Kidney (tissue), 14 donors: ENCODE measurements around the gene ME3. TPM values are rescaled to one million over a fixed set of nuclear protein-coding genes. Genes with fewer than 3 reads are reported as not detected.

Experiments
- DNase-seq, 5 donors: peaks; one replicate each; pipeline ENCODE4 v3.0.0-alpha.2; 2013 to 2020
- FAIRE-seq: peaks from 2 replicates; lab custom pipeline; 2012; peaks lifted over from hg19 to GRCh38; lab: Jason Lieb, UNC
- H3K27ac ChIP-seq, 2 donors: one replicate each; pipeline ENCODE4 v1.7.0; 2013; ENCODE audit warnings: low read depth in 2 of 2, low read length in 2 of 2, inconsistent platforms in 1 of 2
- H3K27me3 ChIP-seq: one replicate; pipeline ENCODE4 v1.7.1; 2013; ENCODE audit warnings: low read length, inconsistent platforms; ENCODE audit not compliant: control insufficient read depth, insufficient read depth
- H3K36me3 ChIP-seq, 3 donors: one replicate each; pipeline versions ENCODE4 v1.7.0 to v1.7.1; 2013; ENCODE audit warnings: low read length in 3 of 3, control low read depth in 1 of 3, inconsistent platforms in 1 of 3; ENCODE audit not compliant: insufficient read depth in 3 of 3, control insufficient read depth in 2 of 3
- H3K4me1 ChIP-seq, 3 donors: one replicate each; pipeline versions ENCODE4 v1.7.0 to v1.7.1; 2013; ENCODE audit warnings: low read length in 3 of 3, inconsistent platforms in 1 of 3, low read depth in 1 of 3; ENCODE audit not compliant: control insufficient read depth in 2 of 3, insufficient read depth in 2 of 3
- H3K4me3 ChIP-seq, 3 donors: one replicate each; pipeline versions ENCODE4 v1.7.0 to v1.8.1; 2013; ENCODE audit warnings: low read length in 3 of 3, control low read depth in 1 of 3, inconsistent platforms in 1 of 3
- H3K9ac ChIP-seq, 3 donors: one replicate each; pipeline versions ENCODE4 v1.7.0 to v1.7.1; 2013; ENCODE audit warnings: low read length in 3 of 3, control low read depth in 1 of 3, inconsistent platforms in 1 of 3
- H3K9me3 ChIP-seq, 3 donors: one replicate each; pipeline versions ENCODE4 v1.7.0 to v1.7.1; 2013; ENCODE audit warnings: low read length in 3 of 3, control low read depth in 1 of 3, inconsistent platforms in 1 of 3; ENCODE audit not compliant: control insufficient read depth in 2 of 3, insufficient read depth in 1 of 3
- intact Hi-C: fragments of 100-400 bp; cut with DNase I; formaldehyde crosslinking; loops from one replicate; pipeline ENCODE4 v1.11.1; 2022
- polyA plus RNA-seq: library from polyadenylated mRNA; stranded (reverse); fragments of 350-450 nt; fragmentation: Illumina TruSeq; extraction: RNeasy Lipid Tissue Mini Kit (QIAGEN cat#74804); gene quantifications from one replicate; pipeline ENCODE4 v1.2.3, GENCODE V29; 2014; ENCODE audit warnings: low read depth, low replicate concordance; ENCODE audit not compliant: insufficient read depth
- total RNA-seq: library from RNA; stranded (reverse); fragmentation: NEBNext Ultra II Directional; extraction: Animal tissue kit (Norgen Biotek cat#: 25700); gene quantifications from one replicate; pipeline ENCODE4 v1.2.1, GENCODE V29; 2021
- TF ChIP-seq, protein P1 (sequence below): IDR thresholded peaks from 3 replicates; pipeline ENCODE4 v1.5.1; 2012; ENCODE audit warnings: mild to moderate bottlenecking, moderate library complexity, borderline replicate concordance; ENCODE audit not compliant: insufficient read depth; ENCODE audit errors: extremely low read depth
- donor health status: control.
- donor health status: control.
- donor health status: control.
- donor health status: control.
- donor health status: control.
- donor health status: DM: yes; HTN: yes; CAD: no.
- donor health status: Normal renal cell carcinoma (clear cell type).

ME3 gene
- total and polyA plus RNA-seq, 2 donors from 2014 or later, result 13.2 to 32.2 TPM

DNA sequence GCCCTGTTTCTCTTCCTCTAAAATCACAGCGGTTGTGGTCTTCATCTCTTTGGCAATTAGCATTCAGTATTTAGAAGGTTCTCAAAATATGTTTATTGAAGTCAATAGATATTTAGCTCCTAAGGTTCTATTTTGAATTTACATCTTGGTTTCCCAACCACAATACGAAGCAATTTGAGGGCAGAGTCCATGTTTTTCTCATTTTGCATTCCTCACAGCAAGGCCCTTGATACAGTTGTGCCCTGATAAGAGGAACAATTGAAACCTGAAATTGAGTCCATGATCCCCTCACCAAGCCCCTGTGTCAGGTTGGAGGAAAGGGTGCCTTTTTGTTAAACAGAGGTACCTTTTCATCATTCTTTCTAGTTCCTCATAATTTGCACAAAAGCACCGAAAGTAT lies 166.2 kb downstream of the ME3 start:
- Histone ChIP-seq H3K27me3 (no peaks in the 10 kb centered on the region), H3K36me3 (no peaks in the 10 kb centered on the region), H3K4me3 (no peak overlapping the region), H3K9ac (no peak overlapping the region), H3K27ac (no peak overlapping the region), H3K4me1 (no peaks in the 10 kb centered on the region), H3K9me3 (no peaks in the 10 kb centered on the region)
- TF ChIP-seq, protein P1, sequence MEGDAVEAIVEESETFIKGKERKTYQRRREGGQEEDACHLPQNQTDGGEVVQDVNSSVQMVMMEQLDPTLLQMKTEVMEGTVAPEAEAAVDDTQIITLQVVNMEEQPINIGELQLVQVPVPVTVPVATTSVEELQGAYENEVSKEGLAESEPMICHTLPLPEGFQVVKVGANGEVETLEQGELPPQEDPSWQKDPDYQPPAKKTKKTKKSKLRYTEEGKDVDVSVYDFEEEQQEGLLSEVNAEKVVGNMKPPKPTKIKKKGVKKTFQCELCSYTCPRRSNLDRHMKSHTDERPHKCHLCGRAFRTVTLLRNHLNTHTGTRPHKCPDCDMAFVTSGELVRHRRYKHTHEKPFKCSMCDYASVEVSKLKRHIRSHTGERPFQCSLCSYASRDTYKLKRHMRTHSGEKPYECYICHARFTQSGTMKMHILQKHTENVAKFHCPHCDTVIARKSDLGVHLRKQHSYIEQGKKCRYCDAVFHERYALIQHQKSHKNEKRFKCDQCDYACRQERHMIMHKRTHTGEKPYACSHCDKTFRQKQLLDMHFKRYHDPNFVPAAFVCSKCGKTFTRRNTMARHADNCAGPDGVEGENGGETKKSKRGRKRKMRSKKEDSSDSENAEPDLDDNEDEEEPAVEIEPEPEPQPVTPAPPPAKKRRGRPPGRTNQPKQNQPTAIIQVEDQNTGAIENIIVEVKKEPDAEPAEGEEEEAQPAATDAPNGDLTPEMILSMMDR, result no peak
- intact Hi-C loops, result no loop called here
- FAIRE-seq, result no peak
- DNase-seq, result no peak

DNA sequence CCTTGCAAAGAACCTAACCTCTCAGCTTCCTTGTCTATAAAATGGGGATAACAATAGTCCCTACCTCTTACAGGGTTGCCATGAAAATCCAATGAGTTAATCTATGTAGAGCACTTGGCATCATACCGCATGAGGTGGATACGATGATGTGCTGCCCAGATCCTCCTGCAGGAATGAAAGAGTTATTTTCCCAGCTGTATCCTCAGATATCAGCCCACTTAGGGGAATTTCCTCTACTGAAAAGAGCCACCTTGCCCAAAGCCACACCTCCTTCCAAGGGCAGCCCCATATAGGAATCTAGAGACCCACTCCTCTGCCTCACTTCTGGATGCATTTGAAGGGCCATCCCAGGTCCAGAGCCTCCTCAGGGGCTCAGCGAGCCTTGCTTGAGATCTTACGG lies 169.3 kb downstream of the ME3 start:
- FAIRE-seq (no peak), DNase-seq (no peak)
- H3K9me3 ChIP-seq, result no peaks in the 10 kb centered on the region
- H3K9ac ChIP-seq, result no peak overlapping the region
- H3K4me1 ChIP-seq, result peaks cover 0 to 2% (median 0%) of the 10 kb centered on the region in 3 donors
- H3K27me3 ChIP-seq, result no peaks in the 10 kb centered on the region
- H3K36me3 ChIP-seq, result no peaks in the 10 kb centered on the region
- H3K27ac ChIP-seq, result no peak overlapping the region
- no peak overlapping the region for H3K4me3 ChIP-seq
- TF ChIP-seq, protein P1, result no peak
- intact Hi-C loops, result no loop called here

DNA sequence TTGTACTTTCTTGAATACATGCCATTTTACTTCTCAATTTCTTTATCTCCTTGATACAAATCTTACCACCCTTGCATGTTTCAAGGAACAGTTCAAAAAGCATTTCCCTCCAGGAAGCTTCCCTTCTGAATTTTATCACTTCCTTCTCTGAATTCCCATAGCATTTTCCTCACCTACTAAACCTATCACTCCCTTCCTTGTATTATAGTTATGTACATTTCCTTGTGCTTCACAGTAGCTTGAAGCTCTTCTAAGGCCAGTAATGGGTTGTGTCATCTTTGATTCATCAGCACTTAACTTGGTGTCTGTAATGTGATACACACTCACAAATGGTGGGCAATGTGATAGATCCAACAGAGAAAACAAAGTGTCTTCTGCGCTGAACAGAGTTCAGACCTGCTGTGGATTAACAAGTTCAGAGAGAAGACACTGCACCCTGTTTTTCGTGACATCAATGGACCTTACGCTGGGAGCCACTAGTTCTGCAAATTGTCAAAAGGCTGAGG lies 170.2 kb downstream of the ME3 start:
- FAIRE-seq, result no peak
- Histone ChIP-seq H3K9ac (no peak overlapping the region), H3K27ac (no peak overlapping the region), H3K36me3 (no peaks in the 10 kb centered on the region), H3K4me1 (peaks cover 0 to 6% (median 0%) of the 10 kb centered on the region in 3 donors), H3K4me3 (no peak overlapping the region), H3K9me3 (no peaks in the 10 kb centered on the region), H3K27me3 (no peaks in the 10 kb centered on the region)
- DNase-seq, result peak in 2 of 5 donors; percentile 54 to 59
- intact Hi-C loops, result no loop called here
- TF ChIP-seq, protein P1, result no peak

DNA sequence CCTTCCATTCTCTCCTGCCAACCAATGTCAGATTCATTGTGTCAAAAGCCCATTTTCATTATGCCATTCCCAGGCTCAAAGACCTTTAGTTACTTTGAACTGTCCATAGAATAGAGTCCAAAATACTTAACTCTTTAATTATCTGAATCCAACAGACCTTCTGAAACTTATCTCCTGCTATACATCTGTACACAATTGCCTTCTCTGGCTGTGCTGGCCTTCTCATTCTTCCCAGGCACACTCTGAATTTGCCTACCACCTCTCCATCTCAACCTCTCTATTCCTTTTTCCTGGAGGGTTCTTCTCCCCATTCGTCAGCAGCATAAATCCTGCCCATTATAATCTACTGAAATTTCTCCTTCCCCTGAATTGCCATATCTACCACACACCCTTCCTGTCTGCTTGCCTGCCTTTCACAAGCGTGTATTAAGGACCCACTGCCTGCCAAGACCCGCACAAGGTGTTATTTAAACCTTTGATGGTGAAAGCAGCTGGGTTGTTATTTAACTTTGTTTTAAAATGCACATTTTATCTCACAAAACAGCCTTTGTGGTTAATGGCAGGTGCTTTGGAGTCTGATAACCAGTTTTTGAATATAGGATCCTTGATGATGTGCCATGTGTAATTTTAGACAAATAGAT lies 171.8 kb downstream of the ME3 start:
- DNase-seq (no peak), FAIRE-seq (no peak)
- Histone ChIP-seq H3K4me3 (no peak overlapping the region), H3K27ac (no peak overlapping the region), H3K9ac (no peak overlapping the region), H3K4me1 (peaks cover 0 to 6% (median 0%) of the 10 kb centered on the region in 3 donors), H3K9me3 (no peaks in the 10 kb centered on the region), H3K27me3 (no peaks in the 10 kb centered on the region), H3K36me3 (no peaks in the 10 kb centered on the region)
- intact Hi-C loops, result no loop called here
- TF ChIP-seq, protein P1, result no peak
